UCSD-AML1 (cell line): Measurements from ENCODE around the gene FAM98A.

Source experiments
- DNase-seq: peaks from one replicate; lab custom pipeline; 2025; ENCODE audit not compliant: unreplicated experiment; lab: John Stamatoyannopoulos, UW

The FAM98A gene

DNA sequence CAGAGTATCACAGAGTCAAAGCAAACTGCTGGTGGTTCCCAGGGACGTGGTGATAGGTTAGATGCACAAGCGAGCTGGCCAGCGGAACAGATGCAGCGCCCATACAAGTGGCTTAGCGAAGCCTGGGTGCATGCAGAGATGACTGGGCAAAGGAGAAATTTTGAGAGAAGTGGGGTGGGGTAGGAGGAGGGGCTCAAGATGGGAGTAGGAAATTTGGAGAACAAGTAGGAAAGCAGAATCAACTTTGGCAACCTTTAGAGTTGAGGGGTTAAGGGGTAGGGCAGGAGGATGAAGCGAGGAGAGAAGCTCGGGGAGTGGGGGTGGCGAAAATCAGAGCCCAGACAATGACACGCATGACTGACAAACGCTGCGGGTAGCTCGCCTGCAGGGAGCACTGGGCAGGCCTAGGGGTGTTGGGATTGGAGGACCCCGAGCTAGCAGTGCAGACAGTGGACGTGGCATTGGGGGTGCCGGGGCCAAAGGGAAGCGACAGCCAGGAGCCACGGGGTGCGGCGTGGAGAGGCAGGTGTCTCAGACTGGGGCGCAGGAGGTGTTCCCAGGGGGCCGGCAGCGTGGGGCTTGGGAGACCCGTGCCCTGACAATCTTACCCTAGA is 431 bp downstream of the FAM98A start:
- DNase-seq, result peak; percentile 61

DNA sequence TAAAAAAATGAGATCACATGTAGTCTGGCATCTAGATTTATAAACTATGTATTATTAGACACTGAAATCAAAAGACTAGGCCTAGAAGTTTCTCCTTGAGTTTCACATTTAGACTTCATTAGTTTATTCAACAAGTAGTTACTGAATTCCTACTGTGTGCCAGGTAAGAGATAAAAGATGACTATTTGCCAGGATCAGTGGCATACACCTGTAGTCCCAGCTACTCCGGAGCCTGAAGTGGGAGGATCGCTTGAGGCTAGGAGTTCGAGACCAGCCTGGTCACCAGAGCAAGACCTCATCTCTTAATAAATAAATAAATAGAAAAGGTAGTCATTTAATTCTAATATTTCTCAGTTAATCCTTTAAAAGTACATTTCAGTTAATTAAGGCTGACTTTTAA is 2.1 kb downstream of the FAM98A start:
- no peak for DNase-seq

DNA sequence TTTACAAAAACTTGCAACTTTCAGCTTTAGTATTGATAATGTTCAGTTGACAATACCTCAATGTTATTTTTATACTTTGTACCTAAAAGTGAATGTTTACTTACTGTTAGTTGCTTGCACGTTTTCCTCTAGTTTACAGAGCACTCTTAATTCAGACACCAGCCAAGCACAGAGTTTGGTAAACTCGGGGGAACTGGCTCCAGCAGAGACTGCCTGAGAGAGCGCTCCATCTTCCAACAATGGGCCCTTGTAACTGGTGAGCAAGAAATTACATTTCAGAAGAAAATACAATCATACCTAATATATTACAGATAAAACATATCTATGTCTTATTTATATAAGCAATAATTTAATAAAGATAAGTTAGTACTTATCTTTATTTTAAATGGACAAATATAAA is 3.7 kb downstream of the FAM98A start:
- no peak for DNase-seq

DNA sequence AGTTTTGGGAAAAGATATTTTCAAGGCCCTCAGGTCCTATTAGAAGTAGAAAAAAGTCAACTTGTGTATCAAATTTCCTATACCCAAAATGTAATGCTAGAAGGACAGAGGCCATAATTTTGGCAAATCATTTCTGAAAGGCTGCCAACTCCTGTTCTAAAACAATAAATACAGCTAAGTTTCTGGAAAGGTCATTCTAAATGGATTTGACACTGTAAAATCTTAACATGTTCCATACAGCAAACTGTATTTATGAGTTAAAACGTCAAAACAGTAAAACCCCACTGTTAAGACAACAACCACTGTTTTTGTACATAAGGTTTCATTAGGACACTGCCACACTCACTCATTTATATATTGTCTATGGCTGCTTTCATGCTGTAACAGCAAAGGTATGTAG is 9.7 kb downstream of the FAM98A start:
- DNase-seq, result no peak

DNA sequence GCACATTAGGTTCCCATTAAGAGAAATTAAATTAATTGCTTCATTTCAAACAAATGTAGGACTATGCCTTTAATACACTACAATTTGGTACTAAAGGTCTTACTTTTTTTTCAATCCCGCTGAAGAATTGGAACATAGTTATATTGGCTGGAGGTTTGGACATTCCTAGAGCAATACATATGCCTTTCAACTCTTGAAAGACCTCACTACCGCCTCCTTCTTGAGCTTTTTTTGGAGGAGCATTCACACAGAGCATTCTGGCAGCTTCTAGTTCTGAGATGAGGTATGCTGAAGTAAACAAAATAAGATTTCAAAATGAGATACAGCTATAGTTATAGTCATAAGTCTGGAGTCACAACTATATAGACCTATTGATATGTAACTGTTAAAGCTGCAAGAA is 10.9 kb downstream of the FAM98A start:
- no peak for DNase-seq

DNA sequence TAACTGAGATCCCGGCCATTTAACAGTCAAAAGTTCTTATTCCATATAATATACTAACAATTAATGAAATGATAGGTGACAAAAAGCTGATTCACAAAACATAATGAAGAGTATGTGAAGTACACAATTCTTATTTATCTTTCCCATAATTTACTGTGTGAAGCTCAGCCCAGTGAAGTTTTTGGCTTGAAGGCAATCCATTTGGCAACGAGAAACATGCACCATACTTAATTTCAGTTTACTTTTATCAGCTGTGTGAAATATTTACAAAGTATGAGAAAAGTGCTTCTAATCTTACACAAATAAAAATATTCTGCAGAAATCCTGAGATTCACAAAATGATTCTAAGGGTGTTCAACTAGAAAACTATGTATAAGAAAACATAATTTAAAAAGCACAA is 12.3 kb downstream of the FAM98A start:
- no peak for DNase-seq

DNA sequence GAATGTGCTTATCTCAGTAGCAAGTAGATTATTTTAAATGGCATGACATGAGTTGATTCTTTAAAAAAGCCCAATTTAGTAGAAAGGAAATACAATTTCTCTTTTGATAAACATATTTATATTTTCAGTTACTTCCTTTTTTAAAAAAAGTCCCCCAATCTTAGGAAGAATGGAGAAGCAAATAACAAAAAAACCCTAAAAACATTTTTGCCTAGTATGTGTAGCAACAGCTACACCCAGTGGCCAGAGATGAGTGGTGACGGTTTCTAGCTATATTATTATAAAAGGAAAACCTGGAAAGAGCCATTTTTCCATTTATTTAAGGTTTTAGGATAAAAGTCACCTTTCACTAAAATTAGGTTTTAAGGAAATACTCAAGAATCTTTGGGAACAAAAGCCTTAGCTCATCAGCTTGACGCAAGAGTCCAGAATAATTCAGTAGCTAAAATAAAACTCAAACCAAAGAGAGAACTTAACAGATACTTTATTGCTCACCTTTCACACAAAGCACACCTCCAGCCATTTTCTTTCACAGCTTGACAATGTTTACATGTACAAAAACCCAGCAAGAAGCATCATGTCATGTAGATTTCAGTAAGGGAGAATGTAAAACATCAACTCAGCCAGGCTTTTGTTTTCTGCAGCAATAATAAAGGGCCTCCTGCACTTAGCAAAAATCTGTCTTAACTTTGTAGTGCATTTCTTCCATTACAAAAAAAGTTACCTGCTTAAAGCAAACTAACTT is 15.7 kb downstream of the FAM98A start:
- DNase-seq, result no peak

DNA sequence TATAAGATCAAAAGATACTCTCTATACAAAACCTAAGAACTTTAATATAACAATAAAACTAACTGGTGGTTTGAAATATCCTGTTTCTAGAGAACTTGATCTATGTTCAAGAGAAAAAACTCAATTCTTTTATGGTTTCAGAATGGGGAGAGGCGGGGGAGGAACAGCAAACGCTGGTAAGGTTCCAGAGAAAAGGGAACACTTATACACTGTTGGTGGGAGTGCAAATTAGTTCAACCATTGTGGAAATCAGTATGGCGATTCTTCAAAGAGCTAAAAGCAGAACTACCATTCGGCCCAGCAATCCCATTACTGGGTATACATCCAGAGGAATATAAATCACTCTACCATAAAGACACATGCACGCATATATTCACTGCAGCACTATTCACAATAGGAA is 17.2 kb downstream of the FAM98A start:
- no peak for DNase-seq

DNA sequence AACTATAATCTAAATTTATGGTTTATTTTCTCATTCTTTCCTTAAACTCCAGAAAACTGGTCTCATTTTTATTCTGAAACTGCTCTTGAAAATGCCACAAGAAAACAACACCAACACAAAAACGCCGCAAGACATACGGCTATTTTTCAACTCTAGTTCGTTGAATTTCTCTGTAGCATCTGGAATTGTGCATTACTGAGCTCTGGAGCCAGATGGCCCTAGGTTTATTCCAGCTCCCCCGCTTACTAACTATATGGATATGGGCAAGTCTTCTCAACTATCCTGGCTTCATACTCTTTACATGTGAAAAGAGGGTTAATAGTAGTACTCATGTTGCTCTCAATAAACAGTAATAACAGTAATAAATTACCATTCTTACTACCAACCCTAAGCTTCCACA is 19.9 kb downstream of the FAM98A start:
- DNase-seq, result no peak

DNA sequence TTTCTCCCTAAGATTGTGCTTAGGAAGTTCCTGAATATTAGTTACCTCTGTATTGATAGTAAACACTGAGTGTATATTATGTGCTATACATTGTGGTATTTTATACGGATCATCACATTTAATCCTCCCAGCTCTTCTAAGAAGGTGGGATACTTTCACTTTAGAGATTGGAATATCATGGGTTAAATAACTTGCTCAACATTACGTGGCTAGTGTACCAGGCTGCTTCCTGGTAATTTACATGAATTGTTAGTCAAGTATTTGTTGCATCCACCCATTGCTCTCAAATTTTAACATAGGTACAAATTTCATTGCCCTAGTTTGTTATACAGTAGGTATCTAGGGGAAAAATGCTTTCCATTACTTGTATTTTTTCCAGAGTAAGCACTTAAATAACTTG is 21.4 kb downstream of the FAM98A start:
- no peak for DNase-seq

DNA sequence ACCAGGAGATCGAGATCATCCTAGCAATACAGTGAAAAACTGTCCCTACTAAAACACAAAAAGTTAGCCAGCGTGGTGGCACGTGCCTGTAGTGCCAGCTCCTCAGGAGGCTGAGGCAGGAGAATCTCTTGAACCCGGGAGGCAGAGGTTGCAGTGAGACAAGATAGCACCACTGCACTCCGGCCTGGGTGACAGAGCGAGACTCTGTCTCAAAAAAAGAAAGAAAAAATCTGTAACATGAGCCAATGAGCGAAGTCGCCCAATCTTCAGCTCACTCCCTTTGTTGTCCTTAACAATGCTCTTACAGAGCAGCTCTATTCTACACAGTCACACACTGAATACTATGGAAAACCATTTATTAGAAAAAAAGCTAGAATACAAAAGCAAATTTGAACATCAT is 22.0 kb downstream of the FAM98A start:
- no peak for DNase-seq

DNA sequence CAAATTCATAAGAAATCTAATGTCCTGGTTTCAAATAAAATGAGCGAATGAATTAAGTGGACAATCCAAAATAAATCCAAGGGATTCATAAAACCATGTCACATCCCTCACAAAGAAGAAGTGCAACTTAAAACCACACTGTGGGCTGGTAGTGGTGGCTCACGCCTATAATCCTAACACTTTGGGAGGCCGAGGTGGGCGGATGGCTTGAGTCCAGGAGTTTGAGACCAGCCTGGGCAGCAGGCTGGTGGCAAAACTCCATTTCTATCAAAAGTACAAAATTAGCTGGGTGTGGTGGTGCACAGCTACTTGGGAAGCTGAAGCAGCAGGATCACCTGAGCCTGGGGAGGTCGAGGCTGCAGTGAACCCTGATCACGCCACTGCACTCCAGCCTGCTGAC is 25.4 kb downstream of the FAM98A start:
- no peak for DNase-seq

DNA sequence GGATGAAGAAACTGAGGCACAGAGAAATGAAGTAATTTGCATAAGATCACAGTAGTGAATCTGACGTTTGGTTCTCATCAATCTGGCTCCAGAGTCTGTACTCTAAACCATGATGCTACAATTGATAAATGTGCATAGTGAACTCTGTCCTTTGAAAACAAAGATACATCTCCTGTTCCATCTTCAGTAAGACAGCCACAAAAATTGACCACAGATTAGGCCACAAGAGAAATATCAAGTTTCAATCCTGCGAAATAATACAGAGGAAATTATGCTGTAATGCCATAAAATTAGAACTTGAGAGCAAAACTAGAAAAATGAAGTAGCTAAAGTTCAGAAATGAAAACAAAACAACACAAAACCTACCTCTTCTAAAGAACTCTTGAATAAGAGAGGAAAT is 28.4 kb downstream of the FAM98A start:
- DNase-seq, result no peak

DNA sequence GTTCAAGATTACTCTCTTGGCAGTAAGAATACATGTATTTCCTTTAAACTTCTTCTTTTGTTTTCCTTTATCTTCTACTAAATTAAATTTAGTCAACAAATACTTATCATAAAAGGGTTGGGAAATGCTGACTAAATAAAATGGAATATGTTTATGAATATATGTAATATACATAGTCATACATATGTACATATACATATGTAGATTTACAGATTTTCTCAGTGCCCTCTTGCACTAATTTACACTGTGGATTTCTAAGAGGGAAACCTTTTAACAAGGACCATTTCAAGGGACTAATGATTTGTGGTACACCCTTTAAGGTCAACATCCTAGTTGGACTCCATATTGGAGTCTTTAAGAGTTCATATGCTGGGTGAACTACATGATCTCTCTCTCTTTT is 37.2 kb downstream of the FAM98A start:
- no peak for DNase-seq

DNA sequence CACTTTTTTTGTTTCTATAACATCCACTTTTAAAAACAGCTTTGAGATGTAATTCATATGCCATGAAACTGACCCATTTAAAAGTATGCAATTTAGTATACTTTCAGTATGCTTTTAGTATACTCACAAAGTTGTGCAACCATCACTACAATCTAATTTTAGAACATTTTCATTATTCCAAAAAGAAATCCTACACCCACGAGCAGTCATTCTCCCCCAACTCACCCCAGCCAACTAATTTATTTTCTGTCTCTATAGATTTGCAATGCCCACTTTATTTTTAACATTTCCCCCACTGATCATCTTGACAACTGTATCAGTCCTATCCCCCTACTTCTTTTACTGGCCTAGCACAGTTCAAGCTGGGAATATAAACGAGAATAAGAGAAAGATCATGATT is 39.1 kb downstream of the FAM98A start:
- DNase-seq, result no peak

DNA sequence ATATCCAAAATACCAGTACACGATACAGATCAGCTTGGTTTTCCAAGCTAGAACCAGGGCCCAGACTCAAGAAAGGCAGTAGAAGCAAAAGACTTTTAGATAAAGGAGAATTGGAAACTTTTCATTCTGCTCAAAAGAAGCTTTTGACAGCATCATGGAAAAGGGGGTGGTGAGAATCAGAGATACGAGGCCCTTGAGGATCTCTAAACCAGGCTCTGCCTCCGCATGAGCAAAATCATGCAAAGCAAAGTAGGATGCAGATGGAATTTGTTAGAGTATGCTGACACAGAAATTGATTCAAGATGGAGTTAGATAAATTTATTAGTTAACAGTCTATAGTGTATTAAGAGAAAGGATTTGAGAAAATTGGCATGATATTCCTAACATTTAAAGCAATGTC is 39.8 kb downstream of the FAM98A start:
- no peak for DNase-seq

DNA sequence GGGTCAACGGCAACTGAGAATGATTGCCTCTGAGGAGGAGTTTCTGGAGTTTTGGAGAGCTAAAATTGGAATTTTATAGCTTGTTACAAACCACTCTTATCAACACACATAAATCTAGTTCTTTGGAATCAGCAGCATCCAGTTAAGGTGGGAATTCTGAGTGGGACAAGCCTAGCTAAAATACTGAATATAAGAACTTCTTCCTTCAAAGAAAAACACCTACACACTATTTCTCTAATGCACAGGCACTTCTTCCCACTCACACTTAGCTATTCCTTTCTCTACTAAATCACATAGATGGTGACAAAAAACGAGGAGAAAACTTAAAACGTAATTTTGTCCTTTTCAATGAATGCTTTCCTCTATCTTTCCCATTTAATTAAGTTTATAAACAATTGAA is 43.4 kb downstream of the FAM98A start:
- no peak for DNase-seq

DNA sequence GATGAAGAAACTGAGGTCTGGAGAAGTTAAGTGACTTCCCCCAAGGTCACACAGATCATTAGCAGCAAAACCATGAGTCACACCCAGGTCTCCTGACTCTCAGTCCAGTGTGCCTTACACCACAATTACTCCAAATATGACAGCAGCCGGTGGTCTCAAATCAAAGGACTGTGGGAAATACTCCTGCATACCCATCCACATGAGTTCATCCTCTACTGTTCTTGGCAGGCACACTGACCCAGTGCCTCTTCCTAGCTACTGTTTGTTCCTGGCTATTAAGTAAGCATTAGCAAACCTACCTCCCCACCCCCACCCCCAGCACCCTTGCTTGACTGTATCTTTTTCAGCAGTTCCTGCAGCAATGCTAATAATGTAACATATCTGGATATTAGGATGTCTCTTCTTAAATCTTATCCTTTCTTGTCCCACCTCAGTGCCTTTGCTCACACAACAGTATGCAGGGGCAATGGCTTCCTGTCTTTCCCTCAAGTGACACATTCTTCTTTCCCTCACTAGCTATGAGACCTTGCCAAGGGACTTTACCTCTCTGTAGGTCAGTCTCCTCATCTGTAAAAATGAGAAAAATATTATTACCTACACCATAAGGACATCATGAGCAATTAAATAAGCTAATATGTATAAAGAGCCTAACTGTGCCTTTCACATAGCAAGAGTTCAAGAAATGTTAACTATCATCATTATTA is 46.2 kb downstream of the FAM98A start:
- no peak for DNase-seq

DNA sequence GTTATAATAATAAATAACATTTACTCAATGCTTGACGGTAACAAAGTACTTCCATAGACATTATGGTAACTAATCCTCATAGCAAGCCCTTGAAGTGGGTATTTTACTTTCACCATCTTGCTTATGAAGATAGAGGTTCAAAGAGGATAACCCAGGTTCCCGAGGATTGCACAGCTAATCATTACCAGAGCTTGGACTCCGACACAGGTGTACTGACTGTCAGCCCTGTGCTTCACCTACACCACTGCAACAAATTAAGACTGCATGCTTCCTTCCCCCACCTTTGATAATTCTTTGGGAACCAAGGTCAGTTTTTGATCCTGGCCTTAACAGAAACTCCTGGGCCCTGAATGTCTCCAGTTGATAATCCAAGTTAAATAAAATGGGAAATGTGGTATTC is 48.9 kb downstream of the FAM98A start:
- DNase-seq, result no peak

DNA sequence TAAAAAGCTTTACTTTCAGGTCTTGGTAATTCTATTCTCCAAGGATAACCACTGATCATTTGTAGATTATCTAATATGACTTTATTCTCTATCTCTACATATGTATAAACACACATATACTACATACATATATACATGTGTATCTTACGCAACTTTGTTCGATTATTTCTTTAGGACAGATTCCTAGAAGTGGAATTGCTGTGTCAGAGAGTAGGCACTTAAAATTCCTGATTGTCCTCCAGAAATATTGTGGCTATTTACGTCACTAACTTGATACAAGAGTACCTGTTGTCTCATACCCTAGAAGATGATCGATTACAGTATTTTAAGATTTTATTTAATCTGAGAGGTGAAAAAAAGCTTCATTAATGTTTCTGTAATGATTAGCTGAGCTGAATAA is 57.9 kb downstream of the FAM98A start:
- no peak for DNase-seq

DNA sequence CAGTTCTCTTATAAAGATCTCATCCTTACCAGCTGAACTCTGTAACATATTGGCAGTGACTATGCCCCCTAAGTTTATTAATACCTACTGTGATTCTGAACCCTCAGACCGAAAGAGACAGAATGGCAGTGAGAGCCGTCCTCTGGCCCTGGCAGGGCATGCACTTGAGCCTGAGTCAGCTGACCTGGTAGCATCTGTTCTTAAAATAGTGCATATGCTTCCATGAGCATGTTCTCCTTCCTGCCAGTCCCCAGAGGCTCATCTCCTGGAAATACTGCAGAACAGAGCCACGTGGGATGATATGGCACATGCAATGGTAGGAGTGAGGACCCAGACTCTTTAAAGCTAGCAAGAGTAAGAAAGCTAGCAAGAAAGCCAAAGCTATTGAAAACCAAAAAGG is 63.7 kb downstream of the FAM98A start:
- no peak for DNase-seq
